Measurements from ENCODE around the gene BPIFB2. TPM values are rescaled to one million over a fixed set of nuclear protein-coding genes. Genes with fewer than 3 reads are reported as not detected.

The BPIFB2 gene
- polyA plus RNA-seq, 1 experiment: not detected

DNA sequence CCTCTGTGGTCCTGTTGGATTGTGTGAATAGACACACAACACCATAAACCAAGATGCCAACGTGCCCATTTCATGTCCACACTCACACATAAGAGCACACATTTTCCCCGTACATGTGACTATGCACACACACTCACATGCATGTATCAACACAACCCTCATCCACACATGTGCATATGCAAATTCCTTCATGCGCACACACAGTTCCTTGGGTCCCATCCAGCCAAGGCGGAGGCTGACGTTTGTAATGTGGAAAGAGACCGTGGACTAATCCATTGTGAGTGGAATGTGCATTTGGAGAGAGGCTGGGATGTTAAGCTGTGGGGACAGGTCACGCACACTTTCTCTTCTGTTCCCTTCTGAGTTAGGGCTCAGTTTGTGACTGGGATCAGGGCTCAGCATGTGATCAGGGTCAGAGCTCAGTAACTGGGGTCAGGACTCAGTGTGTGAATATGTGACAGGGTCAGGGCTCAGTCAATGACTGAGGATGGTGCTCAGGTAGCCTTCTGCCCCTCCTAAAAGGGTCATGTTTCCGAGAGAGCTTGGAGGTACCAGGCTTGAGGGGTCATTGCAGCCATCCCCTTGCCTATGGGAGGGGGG lies 628 bp upstream of the BPIFB2 start:
- no peak for TF ChIP-seq CTCF (IDR thresholded peaks at IDR 0.05; ENCODE audit: insufficient read depth, low read depth, low read length)
- no peak for DNase-seq (ENCODE audit: low read depth)
- ChIA-PET CTCF (interaction anchor here (0.8 kb wide), 1 partner anchor 35 kb away, joined by 3 read pairs; no protein-coding TSS in a partner anchor), POLR2A (no interaction called here)
- no peaks in the 10 kb centered on the region for H3K36me3 ChIP-seq (ENCODE audit: control insufficient read depth, insufficient read depth, low read length)
- no peak overlapping the region for H3K4me3 ChIP-seq (ENCODE audit: low read depth, low read length)
- H3K27me3 ChIP-seq (ENCODE audit: control insufficient read depth, insufficient read depth, low read length): no peaks in the 10 kb centered on the region

- POLR2A ChIA-PET: no interaction called here
- H3K4me3 ChIP-seq (ENCODE audit: low read depth, low read length): no peak overlapping the region
- no peak for TF ChIP-seq CTCF (IDR thresholded peaks at IDR 0.05; ENCODE audit: insufficient read depth, low read depth, low read length)
- no peak for DNase-seq (ENCODE audit: low read depth)
- CTCF ChIA-PET: interaction anchor here (1.0 kb wide), 1 partner anchor 286 kb away, joined by 3 read pairs; no protein-coding TSS in a partner anchor
- no peaks in the 10 kb centered on the region for H3K27me3 ChIP-seq (ENCODE audit: control insufficient read depth, insufficient read depth, low read length)
- no peaks in the 10 kb centered on the region for H3K36me3 ChIP-seq (ENCODE audit: control insufficient read depth, insufficient read depth, low read length)
These were observed 1.1 kb downstream of the BPIFB2 start for GRCh38 chr20:33008336-33009213.

- ChIA-PET POLR2A (no interaction called here), CTCF (interaction anchor here (1.0 kb wide), 1 partner anchor 285 kb away, joined by 3 read pairs; no protein-coding TSS in a partner anchor)
- Histone ChIP-seq H3K27me3 (ENCODE audit: control insufficient read depth, insufficient read depth, low read length) (no peaks in the 10 kb centered on the region; the same call in 1 of the 2 replicates), H3K36me3 (ENCODE audit: control insufficient read depth, insufficient read depth, low read length) (no peaks in the 10 kb centered on the region), H3K4me3 (ENCODE audit: low read depth, low read length) (no peak overlapping the region)
- DNase-seq (ENCODE audit: low read depth): no peak
- no peak for TF ChIP-seq CTCF (IDR thresholded peaks at IDR 0.05; ENCODE audit: insufficient read depth, low read depth, low read length)
These were observed 2.0 kb downstream of the BPIFB2 start for GRCh38 chr20:33009214-33010132.

DNA sequence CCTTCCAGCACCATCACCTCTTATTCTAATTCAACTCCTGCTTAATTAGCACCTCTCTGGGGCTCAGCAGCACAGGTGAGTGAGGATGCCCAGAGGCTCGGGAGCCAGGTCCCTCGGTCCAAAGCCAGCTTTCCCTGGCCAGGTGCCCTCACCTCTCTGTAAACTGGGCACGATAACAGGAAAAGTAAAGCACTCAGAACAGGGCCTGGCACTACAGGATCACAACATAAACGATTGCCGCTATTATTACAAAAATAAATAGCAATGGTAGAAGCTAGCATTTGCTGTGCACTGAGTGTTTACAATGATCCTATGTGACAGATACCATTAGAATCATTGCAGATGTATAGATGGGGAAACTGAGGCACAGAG lies 2.6 kb downstream of the BPIFB2 start:
- H3K27me3 ChIP-seq (ENCODE audit: control insufficient read depth, insufficient read depth, low read length): no peaks in the 10 kb centered on the region; the same call in 1 of the 2 replicates
- ChIA-PET CTCF (no interaction called here), POLR2A (no interaction called here)

More for the DNA sequence above, 2.6 kb downstream of the BPIFB2 start:
- no peak for DNase-seq (ENCODE audit: low read depth)
- Histone ChIP-seq H3K4me3 (ENCODE audit: low read depth, low read length) (no peak overlapping the region), H3K36me3 (ENCODE audit: control insufficient read depth, insufficient read depth, low read length) (no peaks in the 10 kb centered on the region)
- TF ChIP-seq CTCF (IDR thresholded peaks at IDR 0.05; ENCODE audit: insufficient read depth, low read depth, low read length): no peak

All from BJ (cell line).